HCT116 (cell line): Measurements from ENCODE around the gene PINK1.

Source experiments
- EZH2 ChIP-seq: fragments of 200-600 bp; sonication (generic); IDR thresholded peaks from 2 replicates; pipeline ENCODE4 v1.6.1; 2017; ENCODE audit warnings: antibody characterized with exemption, mixed run types
- POLR2A ChIP-seq: IDR thresholded peaks from 2 replicates; pipeline ENCODE4 v1.7.0; 2011; ENCODE audit warnings: borderline replicate concordance; ENCODE audit not compliant: insufficient read depth, insufficient read length; ENCODE audit errors: extremely low read depth
- ZFX ChIP-seq: fragments of 450-650 bp; IDR thresholded peaks from 2 replicates; pipeline ENCODE4 v1.6.1; 2017
- TF ChIP-seq, protein P1 (sequence below), 3 experiments: fragments of 200-600 bp in 1 of 3; sonication (generic) in 1 of 3; IDR thresholded peaks in 2 of 3; conservative IDR thresholded peaks in 1 of 3; 2 replicates each; pipeline ENCODE4 v1.5.1; 2012 to 2017; ENCODE audit warnings: low read depth in 2 of 3, low read length in 2 of 3, antibody characterized with exemption in 1 of 3, borderline replicate concordance in 1 of 3, control low read depth in 1 of 3, mild to moderate bottlenecking in 1 of 3, mixed read lengths in 1 of 3, mixed run types in 1 of 3, moderate library complexity in 1 of 3; ENCODE audit not compliant: insufficient read depth in 1 of 3

- TF ChIP-seq, protein P1, sequence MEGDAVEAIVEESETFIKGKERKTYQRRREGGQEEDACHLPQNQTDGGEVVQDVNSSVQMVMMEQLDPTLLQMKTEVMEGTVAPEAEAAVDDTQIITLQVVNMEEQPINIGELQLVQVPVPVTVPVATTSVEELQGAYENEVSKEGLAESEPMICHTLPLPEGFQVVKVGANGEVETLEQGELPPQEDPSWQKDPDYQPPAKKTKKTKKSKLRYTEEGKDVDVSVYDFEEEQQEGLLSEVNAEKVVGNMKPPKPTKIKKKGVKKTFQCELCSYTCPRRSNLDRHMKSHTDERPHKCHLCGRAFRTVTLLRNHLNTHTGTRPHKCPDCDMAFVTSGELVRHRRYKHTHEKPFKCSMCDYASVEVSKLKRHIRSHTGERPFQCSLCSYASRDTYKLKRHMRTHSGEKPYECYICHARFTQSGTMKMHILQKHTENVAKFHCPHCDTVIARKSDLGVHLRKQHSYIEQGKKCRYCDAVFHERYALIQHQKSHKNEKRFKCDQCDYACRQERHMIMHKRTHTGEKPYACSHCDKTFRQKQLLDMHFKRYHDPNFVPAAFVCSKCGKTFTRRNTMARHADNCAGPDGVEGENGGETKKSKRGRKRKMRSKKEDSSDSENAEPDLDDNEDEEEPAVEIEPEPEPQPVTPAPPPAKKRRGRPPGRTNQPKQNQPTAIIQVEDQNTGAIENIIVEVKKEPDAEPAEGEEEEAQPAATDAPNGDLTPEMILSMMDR (IDR thresholded peaks at IDR 0.05 in 2 of 3, conservative IDR thresholded peaks at IDR 0.05 in 1 of 3; ENCODE audit: borderline replicate concordance in 1 of 3, insufficient read depth in 1 of 3, low read depth in 2 of 3, low read length in 2 of 3) = no peak
- no peak for TF ChIP-seq ZFX
- TF ChIP-seq EZH2 = no peak
- no peak for TF ChIP-seq POLR2A
These were observed 50.4 kb downstream of the PINK1 start for GRCh38 chr1:20683614-20684013.
